Measurements from ENCODE around the gene XRN1.
"Not testable (repeated sequence)": the region's sequence is repeated elsewhere in the genome, so short reads cannot be mapped to it uniquely, and the experiment has no call there.

DNA sequence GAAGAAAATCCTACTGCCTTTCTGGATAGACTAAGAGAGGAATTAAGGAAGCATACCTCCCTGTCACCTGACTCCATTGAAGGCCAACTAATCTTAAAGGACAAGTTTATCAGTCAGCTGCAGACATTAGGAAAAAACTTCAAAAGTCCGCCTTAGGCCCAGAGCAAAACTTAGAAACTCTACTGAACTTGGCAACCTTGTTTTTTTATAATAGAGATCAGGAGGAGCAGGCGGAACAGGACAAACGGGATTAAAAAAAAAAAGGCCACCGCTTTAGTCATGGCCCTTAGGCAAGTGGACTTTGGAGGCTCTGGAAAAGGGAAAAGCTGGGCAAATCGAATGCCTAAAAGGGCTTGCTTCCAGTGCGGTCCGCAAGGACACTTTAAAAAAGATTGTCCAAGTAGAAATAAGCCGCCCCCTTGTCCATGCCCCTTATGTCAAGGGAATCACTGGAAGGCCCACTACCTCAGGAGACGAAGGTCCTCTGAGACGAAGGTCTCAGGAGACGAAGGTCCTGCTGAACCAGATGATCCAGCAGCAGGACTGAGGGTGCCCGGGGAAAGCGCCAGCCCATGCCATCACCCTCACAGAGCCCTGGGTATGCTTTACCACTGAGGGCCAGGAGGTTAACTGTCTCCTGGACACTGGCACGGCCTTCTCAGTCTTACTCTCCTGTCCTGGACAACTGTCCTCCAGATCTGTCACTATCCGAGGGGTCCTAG, 8.2 kb downstream of the XRN1 start:
- TF ChIP-seq, protein P1, sequence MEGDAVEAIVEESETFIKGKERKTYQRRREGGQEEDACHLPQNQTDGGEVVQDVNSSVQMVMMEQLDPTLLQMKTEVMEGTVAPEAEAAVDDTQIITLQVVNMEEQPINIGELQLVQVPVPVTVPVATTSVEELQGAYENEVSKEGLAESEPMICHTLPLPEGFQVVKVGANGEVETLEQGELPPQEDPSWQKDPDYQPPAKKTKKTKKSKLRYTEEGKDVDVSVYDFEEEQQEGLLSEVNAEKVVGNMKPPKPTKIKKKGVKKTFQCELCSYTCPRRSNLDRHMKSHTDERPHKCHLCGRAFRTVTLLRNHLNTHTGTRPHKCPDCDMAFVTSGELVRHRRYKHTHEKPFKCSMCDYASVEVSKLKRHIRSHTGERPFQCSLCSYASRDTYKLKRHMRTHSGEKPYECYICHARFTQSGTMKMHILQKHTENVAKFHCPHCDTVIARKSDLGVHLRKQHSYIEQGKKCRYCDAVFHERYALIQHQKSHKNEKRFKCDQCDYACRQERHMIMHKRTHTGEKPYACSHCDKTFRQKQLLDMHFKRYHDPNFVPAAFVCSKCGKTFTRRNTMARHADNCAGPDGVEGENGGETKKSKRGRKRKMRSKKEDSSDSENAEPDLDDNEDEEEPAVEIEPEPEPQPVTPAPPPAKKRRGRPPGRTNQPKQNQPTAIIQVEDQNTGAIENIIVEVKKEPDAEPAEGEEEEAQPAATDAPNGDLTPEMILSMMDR (IDR thresholded peaks at IDR 0.05): not testable (repeated sequence)
- TF ChIP-seq POLR2A (IDR thresholded peaks at IDR 0.05): not testable (repeated sequence)
